CD4-positive, alpha-beta memory T cell (primary cell): ENCODE results near the gene SH3D21. TPM values are rescaled to one million over a fixed set of nuclear protein-coding genes. Genes with fewer than 3 reads are reported as not detected.

Experiments
- CTCF ChIA-PET: fragments of 350-600 bp; sonication (Branson Sonifier 250); formaldehyde crosslinking; loops from one replicate; lab custom pipeline; 2021; ENCODE audit warnings: inconsistent platforms; ENCODE audit not compliant: partially characterized antibody; lab: Charles Lee
- POLR2A ChIA-PET: fragments of 350-600 bp; sonication (Branson Sonifier 250); formaldehyde crosslinking; loops from one replicate; lab custom pipeline; 2021; ENCODE audit not compliant: partially characterized antibody; lab: Charles Lee
- DNase-seq, 5 donors: peaks; one replicate each; pipeline versions ENCODE4 v3.0.0 to v3.0.0-alpha.2; 2020 to 2022; ENCODE audit warnings: mixed read lengths in 1 of 5
- H3K27ac ChIP-seq: one replicate; pipeline ENCODE4 v1.7.0; 2013; ENCODE audit warnings: low read depth, low read length
- H3K27me3 ChIP-seq: 2 replicates; pipeline ENCODE4 v1.7.0; 2013; ENCODE audit warnings: mild to moderate bottlenecking, low read length, moderate library complexity; ENCODE audit not compliant: insufficient read depth
- H3K36me3 ChIP-seq: 2 replicates; pipeline ENCODE4 v1.7.0; 2013; ENCODE audit warnings: mild to moderate bottlenecking, low read length, moderate library complexity; ENCODE audit not compliant: insufficient read depth
- H3K4me1 ChIP-seq: 2 replicates; pipeline ENCODE4 v1.7.0; 2013; ENCODE audit warnings: mild to moderate bottlenecking, low read length, moderate library complexity; ENCODE audit not compliant: insufficient read depth
- H3K4me3 ChIP-seq, 2 donors: one replicate each; pipeline ENCODE4 v1.7.0; 2013; ENCODE audit warnings: low read length in 2 of 2, mild to moderate bottlenecking in 1 of 2
- H3K9me3 ChIP-seq, 2 donors: one replicate each; pipeline ENCODE4 v1.7.0; 2013; ENCODE audit warnings: low read length in 2 of 2, control low read depth in 1 of 2; ENCODE audit not compliant: control insufficient read depth in 1 of 2
- H3K27ac Mint-ChIP-seq, 7 donors: one replicate each; pipeline ENCODE4 v1.8.0; 2020 to 2021; ENCODE audit warnings: mixed read lengths in 7 of 7, mild to moderate bottlenecking in 6 of 7, inconsistent platforms in 3 of 7, moderate library complexity in 3 of 7
- H3K27me3 Mint-ChIP-seq, 2 donors: one replicate each; pipeline ENCODE4 v1.8.0; 2020 to 2021; ENCODE audit warnings: mixed read lengths in 2 of 2
- H3K36me3 Mint-ChIP-seq, 2 donors: one replicate each; pipeline ENCODE4 v1.8.0; 2020 to 2021; ENCODE audit warnings: mixed read lengths in 2 of 2, inconsistent platforms in 1 of 2, mild to moderate bottlenecking in 1 of 2
- H3K4me1 Mint-ChIP-seq, 4 donors: one replicate each; pipeline ENCODE4 v1.8.0; 2020 to 2021; ENCODE audit warnings: mixed read lengths in 4 of 4, mild to moderate bottlenecking in 1 of 4
- H3K4me3 Mint-ChIP-seq, 8 donors: one replicate each; pipeline ENCODE4 v1.8.0; 2020 to 2021; ENCODE audit warnings: mixed read lengths in 8 of 8, mild to moderate bottlenecking in 7 of 8, moderate library complexity in 6 of 8, inconsistent platforms in 3 of 8
- H3K9me3 Mint-ChIP-seq, 8 donors: one replicate each; pipeline ENCODE4 v1.8.0; 2020 to 2021; ENCODE audit warnings: mixed read lengths in 8 of 8, mild to moderate bottlenecking in 5 of 8, inconsistent platforms in 3 of 8, moderate library complexity in 1 of 8
- intact Hi-C: fragments of 100-400 bp; cut with micrococcal nuclease; formaldehyde crosslinking; loops from one replicate; pipeline ENCODE4 v1.15.1; 2023
- polyA plus RNA-seq, 2 donors: library from polyadenylated mRNA; unstranded; fragments of 300-500 nt; fragmentation: Illumina TruSeq; gene quantifications; one replicate each; pipeline ENCODE4 v1.2.3, GENCODE V29; 2021
- total RNA-seq, 2 experiments: library from RNA; stranded (reverse); gene quantifications; one replicate each; pipeline ENCODE4 v1.2.3, GENCODE V29; 2021

Gene SH3D21
- total and polyA plus RNA-seq, 4 experiments from 2014 or later = 3.2 to 3.3 TPM; not detected in 2

GRCh38 chr1:36339215-36339614 is 33.0 kb downstream of the SH3D21 start:
- no peak overlapping the region for H3K27ac ChIP-seq
- peaks cover 16% of the 10 kb centered on the region for H3K4me1 ChIP-seq
- H3K4me3 Mint-ChIP-seq = no peak overlapping the region
- no peaks in the 10 kb centered on the region for H3K27me3 Mint-ChIP-seq
- H3K4me1 Mint-ChIP-seq = peaks cover 6 to 42% (median 19%) of the 10 kb centered on the region in 4 donors
- peaks cover 20 to 21% of the 10 kb centered on the region in 2 donors for H3K36me3 Mint-ChIP-seq
- peaks cover 0 to 2% (median 0%) of the 10 kb centered on the region in 8 donors for H3K9me3 Mint-ChIP-seq
- H3K4me3 ChIP-seq = no peak overlapping the region
- DNase-seq = no peak
- intact Hi-C loops = no loop called here
- peak overlapping the region in 2 of 7 donors; percentile 37 for H3K27ac Mint-ChIP-seq
- no peaks in the 10 kb centered on the region for H3K27me3 ChIP-seq
- peaks cover 15% of the 10 kb centered on the region for H3K36me3 ChIP-seq
- H3K9me3 ChIP-seq = no peaks in the 10 kb centered on the region
- ChIA-PET POLR2A (interaction anchor here (0.8 to 1.2 kb wide), 2 partner anchors 58 to 111 kb away, joined by 3 read pairs; partner anchors contain the start of genes LSM10 and OSCP1), CTCF (interaction anchor here (1.5 to 6.7 kb wide), 3 partner anchors 28 to 79 kb away, joined by 3 to 122 read pairs (median 88); no protein-coding TSS in a partner anchor)

- H3K36me3 Mint-ChIP-seq = peaks cover 20 to 25% of the 10 kb centered on the region in 2 donors
- intact Hi-C loops = no loop called here
- H3K27ac Mint-ChIP-seq = peak overlapping the region in 2 of 7 donors; percentile 37
- Histone ChIP-seq H3K9me3 (no peaks in the 10 kb centered on the region), H3K4me1 (peaks cover 16% of the 10 kb centered on the region), H3K27ac (no peak overlapping the region), H3K36me3 (peaks cover 19% of the 10 kb centered on the region), H3K4me3 (no peak overlapping the region), H3K27me3 (no peaks in the 10 kb centered on the region)
- ChIA-PET CTCF (interaction anchor here (5.7 to 6.7 kb wide), 2 partner anchors 28 to 78 kb away, joined by 88 to 122 read pairs; no protein-coding TSS in a partner anchor), POLR2A (interaction anchor here (0.8 kb wide), 1 partner anchor 111 kb away, joined by 3 read pairs; the partner anchor contains the start of gene OSCP1)
- no peak overlapping the region for H3K4me3 Mint-ChIP-seq
- DNase-seq = no peak
- H3K4me1 Mint-ChIP-seq = peaks cover 6 to 42% (median 20%) of the 10 kb centered on the region in 4 donors
- H3K27me3 Mint-ChIP-seq = no peaks in the 10 kb centered on the region
- H3K9me3 Mint-ChIP-seq = peaks cover 0 to 2% (median 0%) of the 10 kb centered on the region in 8 donors
Measured at GRCh38 chr1:36339615-36340014, 33.4 kb downstream of the SH3D21 start.

GRCh38 chr1:36341626-36342320 is 35.6 kb downstream of the SH3D21 start:
- Mint-ChIP-seq H3K9me3 (peaks cover 0 to 2% (median 0%) of the 10 kb centered on the region in 8 donors), H3K27ac (no peak overlapping the region), H3K4me1 (peaks cover 6 to 47% (median 22%) of the 10 kb centered on the region in 4 donors), H3K27me3 (no peaks in the 10 kb centered on the region), H3K36me3 (peaks cover 24 to 39% of the 10 kb centered on the region in 2 donors), H3K4me3 (no peak overlapping the region)
- no peaks in the 10 kb centered on the region for H3K27me3 ChIP-seq
- no peaks in the 10 kb centered on the region for H3K9me3 ChIP-seq
- ChIA-PET CTCF (interaction anchor here (0.6 to 6.7 kb wide), 31 partner anchors 9 to 128 kb away, joined by 3 to 122 read pairs (median 5); partner anchors contain the start of genes LSM10, OSCP1 and STK40), POLR2A (interaction anchor here (0.6 to 1.6 kb wide), 8 partner anchors 27 to 109 kb away, joined by 3 to 13 read pairs (median 5); partner anchors contain the start of gene OSCP1)
- H3K27ac ChIP-seq = no peak overlapping the region
- H3K4me1 ChIP-seq = peaks cover 16% of the 10 kb centered on the region
- H3K36me3 ChIP-seq = peaks cover 33% of the 10 kb centered on the region
- DNase-seq = no peak
- intact Hi-C loops = loop anchor here (1.0 kb wide), 2 partner anchors 28 to 79 kb away; no protein-coding TSS in a partner anchor
- no peak overlapping the region for H3K4me3 ChIP-seq

- Mint-ChIP-seq H3K4me3 (peak overlapping the region in 1 of 8 donors; percentile 35), H3K9me3 (peaks cover 0 to 2% (median 0%) of the 10 kb centered on the region in 8 donors), H3K27me3 (no peaks in the 10 kb centered on the region), H3K36me3 (peaks cover 31 to 47% of the 10 kb centered on the region in 2 donors), H3K27ac (peak overlapping the region in 5 of 7 donors; percentile 33 to 78 (median 43)), H3K4me1 (peaks cover 6 to 51% (median 19%) of the 10 kb centered on the region in 4 donors)
- DNase-seq = peak in 4 of 5 donors; percentile 53 to 65 (median 58)
- ChIA-PET CTCF (interaction anchor here (0.6 to 6.7 kb wide), 39 partner anchors 8 to 193 kb away, joined by 3 to 122 read pairs (median 4); partner anchors contain the start of genes LSM10, OSCP1, STK40 and TRAPPC3), POLR2A (interaction anchor here (0.6 to 1.6 kb wide), 13 partner anchors 9 to 1517 kb away, joined by 3 to 13 read pairs (median 4); partner anchors contain the start of genes MTF1 and OSCP1)
- no peak overlapping the region for H3K27ac ChIP-seq
- H3K4me3 ChIP-seq = no peak overlapping the region
- intact Hi-C loops = loop anchor here (1.0 kb wide), 2 partner anchors 27 to 78 kb away; no protein-coding TSS in a partner anchor
- no peaks in the 10 kb centered on the region for H3K27me3 ChIP-seq
- H3K9me3 ChIP-seq = no peaks in the 10 kb centered on the region
- peaks cover 40% of the 10 kb centered on the region for H3K36me3 ChIP-seq
- peaks cover 16% of the 10 kb centered on the region for H3K4me1 ChIP-seq
Measured at GRCh38 chr1:36342426-36343185, 36.4 kb downstream of the SH3D21 start.

- POLR2A ChIA-PET = interaction anchor here (0.7 to 2.1 kb wide), 7 partner anchors 15 to 78 kb away, joined by 3 to 7 read pairs (median 6); partner anchors contain the start of gene STK40
- intact Hi-C loops = no loop called here
- H3K4me3 Mint-ChIP-seq = no peak overlapping the region
Measured at GRCh38 chr1:36343651-36344394, 37.7 kb downstream of the SH3D21 start.

GRCh38 chr1:36344395-36344680 is 38.2 kb downstream of the SH3D21 start:
- H3K9me3 ChIP-seq = no peaks in the 10 kb centered on the region
- CTCF ChIA-PET = interaction anchor here (0.6 to 6.7 kb wide), 7 partner anchors 20 to 79 kb away, joined by 3 to 122 read pairs (median 31); partner anchors contain the start of gene STK40
- no peak overlapping the region for H3K4me3 ChIP-seq
- POLR2A ChIA-PET = interaction anchor here (1.2 to 2.1 kb wide), 2 partner anchors 23 to 41 kb away, joined by 4 to 6 read pairs; partner anchors contain the start of gene STK40
- Mint-ChIP-seq H3K27me3 (no peaks in the 10 kb centered on the region), H3K4me1 (peaks cover 3 to 37% (median 10%) of the 10 kb centered on the region in 4 donors), H3K4me3 (no peak overlapping the region), H3K36me3 (peaks cover 35 to 55% of the 10 kb centered on the region in 2 donors), H3K27ac (peak overlapping the region in 1 of 7 donors; percentile 27), H3K9me3 (peaks cover 0 to 2% (median 0%) of the 10 kb centered on the region in 8 donors)
- DNase-seq = no peak
- no peaks in the 10 kb centered on the region for H3K27me3 ChIP-seq
- no peak overlapping the region for H3K27ac ChIP-seq
- peaks cover 54% of the 10 kb centered on the region for H3K36me3 ChIP-seq
- peaks cover 11% of the 10 kb centered on the region for H3K4me1 ChIP-seq
- intact Hi-C loops = no loop called here

More at GRCh38 chr1:36343651-36344394, 37.7 kb downstream of the SH3D21 start:
- Histone ChIP-seq H3K4me3 (no peak overlapping the region), H3K4me1 (peaks cover 16% of the 10 kb centered on the region), H3K36me3 (peaks cover 51% of the 10 kb centered on the region), H3K27ac (no peak overlapping the region), H3K27me3 (no peaks in the 10 kb centered on the region), H3K9me3 (no peaks in the 10 kb centered on the region)
- H3K27me3 Mint-ChIP-seq = no peaks in the 10 kb centered on the region
- no peak overlapping the region for H3K27ac Mint-ChIP-seq
- DNase-seq = no peak
- peaks cover 0 to 2% (median 0%) of the 10 kb centered on the region in 8 donors for H3K9me3 Mint-ChIP-seq
- H3K36me3 Mint-ChIP-seq = peaks cover 35 to 55% of the 10 kb centered on the region in 2 donors
- peaks cover 6 to 42% (median 13%) of the 10 kb centered on the region in 4 donors for H3K4me1 Mint-ChIP-seq
- CTCF ChIA-PET = interaction anchor here (0.6 to 6.7 kb wide), 19 partner anchors 7 to 195 kb away, joined by 3 to 122 read pairs (median 10); partner anchors contain the start of genes LSM10, STK40 and TRAPPC3
